ENCODE data around the gene TGFBR1.

DNA sequence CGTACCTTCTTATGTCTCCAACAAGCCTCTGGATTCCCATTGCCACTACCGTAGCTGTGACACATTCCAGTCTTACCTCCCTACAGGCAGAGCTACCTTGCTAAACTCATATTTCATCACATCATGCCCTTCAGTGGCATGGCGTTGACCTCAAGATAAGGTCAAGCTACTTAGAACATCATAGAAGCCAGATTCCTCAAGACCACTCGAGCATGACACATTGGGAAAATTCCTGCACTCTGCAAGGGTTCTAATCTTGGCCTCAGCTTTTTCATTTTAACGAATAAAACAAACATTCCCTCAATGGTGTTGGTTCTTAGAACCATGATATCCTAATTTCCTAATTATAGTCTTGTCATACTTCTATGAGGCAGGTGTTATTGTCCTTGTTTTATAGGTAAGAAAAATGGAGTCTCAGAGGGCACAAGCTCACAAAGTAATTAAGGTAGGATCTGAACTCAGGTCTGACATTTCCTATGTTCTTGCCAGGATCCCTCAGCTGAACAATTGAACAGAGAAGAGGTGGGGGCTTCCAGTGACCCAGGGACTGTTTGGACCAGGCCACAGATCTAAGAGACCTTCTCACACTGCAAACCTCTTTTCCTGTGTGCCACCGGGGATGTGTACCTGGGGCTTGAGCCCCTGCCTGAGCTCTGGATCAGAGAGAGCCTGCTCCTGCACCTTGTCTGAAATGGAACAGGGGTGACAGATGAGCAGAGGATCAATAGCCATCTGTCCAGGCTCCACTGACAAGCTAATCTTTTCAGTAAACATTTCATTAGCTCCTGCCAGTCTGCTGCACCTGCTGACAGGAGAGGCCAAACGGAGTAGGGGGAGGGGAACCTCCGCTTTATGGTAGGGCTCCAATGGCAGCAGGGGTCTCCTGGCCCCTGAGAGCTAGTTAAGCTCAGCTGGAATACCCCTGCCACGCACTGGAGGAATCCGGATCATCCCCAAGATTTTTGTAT lies 67.5 kb downstream of the TGFBR1 start:
- TF ChIP-seq POLR2A (IDR thresholded peaks at IDR 0.05): no peak
- TF ChIP-seq, protein P1, sequence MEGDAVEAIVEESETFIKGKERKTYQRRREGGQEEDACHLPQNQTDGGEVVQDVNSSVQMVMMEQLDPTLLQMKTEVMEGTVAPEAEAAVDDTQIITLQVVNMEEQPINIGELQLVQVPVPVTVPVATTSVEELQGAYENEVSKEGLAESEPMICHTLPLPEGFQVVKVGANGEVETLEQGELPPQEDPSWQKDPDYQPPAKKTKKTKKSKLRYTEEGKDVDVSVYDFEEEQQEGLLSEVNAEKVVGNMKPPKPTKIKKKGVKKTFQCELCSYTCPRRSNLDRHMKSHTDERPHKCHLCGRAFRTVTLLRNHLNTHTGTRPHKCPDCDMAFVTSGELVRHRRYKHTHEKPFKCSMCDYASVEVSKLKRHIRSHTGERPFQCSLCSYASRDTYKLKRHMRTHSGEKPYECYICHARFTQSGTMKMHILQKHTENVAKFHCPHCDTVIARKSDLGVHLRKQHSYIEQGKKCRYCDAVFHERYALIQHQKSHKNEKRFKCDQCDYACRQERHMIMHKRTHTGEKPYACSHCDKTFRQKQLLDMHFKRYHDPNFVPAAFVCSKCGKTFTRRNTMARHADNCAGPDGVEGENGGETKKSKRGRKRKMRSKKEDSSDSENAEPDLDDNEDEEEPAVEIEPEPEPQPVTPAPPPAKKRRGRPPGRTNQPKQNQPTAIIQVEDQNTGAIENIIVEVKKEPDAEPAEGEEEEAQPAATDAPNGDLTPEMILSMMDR (IDR thresholded peaks at IDR 0.05): no peak
